GM12878 (cell line): Measurements from ENCODE around the gene FEM1B. TPM values are rescaled to one million over a fixed set of nuclear protein-coding genes. Genes with fewer than 3 reads are reported as not detected.

Source experiments
- ATAC-seq: fragments of 200-7000 bp; cut with Tn5 transposase; 3 replicates; pipeline ENCODE4 v1.9.1; 2020; ENCODE audit warnings: mild to moderate bottlenecking, moderate library complexity
- BruUV-seq: library from RNA; stranded (reverse); fragments of 400-500 nt; replicated peaks from 2 replicates; lab custom pipeline; 2021; lab: Mats Ljungman, UMichigan
- CTCF ChIA-PET: fragments of 300-600 bp; sonication (Branson Sonifier 250); formaldehyde crosslinking; extraction: SDS; loops from one replicate; lab custom pipeline; 2021; ENCODE audit warnings: inconsistent platforms; lab: Yijun Ruan, JAX
- POLR2A ChIA-PET: fragments of 350-600 bp; formaldehyde crosslinking; extraction: SDS; loops from one replicate; lab custom pipeline; 2021; ENCODE audit warnings: inconsistent platforms; lab: Charles Lee
- RAD21 ChIA-PET: fragments of 300-600 bp; sonication (Branson Sonifier 250); formaldehyde crosslinking; loops from one replicate; lab custom pipeline; 2023; ENCODE audit warnings: antibody characterized with exemption; ENCODE audit not compliant: unreplicated experiment; lab: Charles Lee
- SMC1A ChIA-PET: fragments of 300-600 bp; sonication (Branson Sonifier 250); formaldehyde crosslinking; loops from one replicate; lab custom pipeline; 2023; ENCODE audit not compliant: unreplicated experiment, uncharacterized antibody; lab: Charles Lee
- DNase-seq: peaks from one replicate; pipeline ENCODE4 v3.0.0-alpha.2; 2011; ENCODE audit warnings: low read depth, low spot score
- FAIRE-seq: peaks from 3 replicates; lab custom pipeline; 2011; peaks lifted over from hg19 to GRCh38; lab: Jason Lieb, UNC
- H2AFZ ChIP-seq: 2 replicates; pipeline ENCODE4 v1.6.0; 2011; ENCODE audit warnings: low read depth, low read length, control low read depth; ENCODE audit not compliant: control insufficient read depth
- H3K27ac ChIP-seq: 2 replicates; pipeline ENCODE4 v1.5.1; 2011; ENCODE audit warnings: control low read depth; ENCODE audit not compliant: control insufficient read depth, insufficient read depth
- H3K27me3 ChIP-seq, 2 experiments: replicated peaks in 1 of 2; 2 replicates each; pipeline versions ENCODE4 v1.6.0 to v1.6.1; 2011; ENCODE audit warnings: low read length in 1 of 2; ENCODE audit not compliant: control insufficient read depth in 2 of 2, insufficient read depth in 2 of 2
- H3K36me3 ChIP-seq, 2 experiments: 2 replicates each; pipeline ENCODE4 v1.5.1; 2011; ENCODE audit warnings: low read length in 1 of 2; ENCODE audit not compliant: control insufficient read depth in 2 of 2, insufficient read depth in 2 of 2
- H3K4me1 ChIP-seq: 2 replicates; pipeline ENCODE4 v1.6.1; 2011; ENCODE audit warnings: mild to moderate bottlenecking, low read length, moderate library complexity, mixed read lengths; ENCODE audit not compliant: control insufficient read depth, insufficient read depth
- H3K4me2 ChIP-seq: 2 replicates; pipeline ENCODE4 v1.6.0; 2011; ENCODE audit warnings: control low read depth; ENCODE audit not compliant: control insufficient read depth, insufficient read depth
- H3K4me3 ChIP-seq: fragments of 200-600 bp; sonication (generic); 2 replicates; pipeline ENCODE4 v1.5.1; 2016
- H3K79me2 ChIP-seq: 2 replicates; pipeline ENCODE4 v1.6.0; 2011; ENCODE audit warnings: low read length; ENCODE audit not compliant: control insufficient read depth, insufficient read depth
- H3K9ac ChIP-seq: 2 replicates; pipeline ENCODE4 v1.8.0; 2011; ENCODE audit warnings: low read length, control low read depth, mixed read lengths; ENCODE audit not compliant: control insufficient read depth, insufficient read depth
- H3K9me3 ChIP-seq: replicated peaks from 3 replicates; pipeline ENCODE4 v1.5.1; 2011; ENCODE audit warnings: mild to moderate bottlenecking, low read length; ENCODE audit not compliant: control insufficient read depth, insufficient read depth
- H4K20me1 ChIP-seq: 2 replicates; pipeline ENCODE4 v1.6.0; 2011; ENCODE audit not compliant: control insufficient read depth, insufficient read depth
- CREB1 ChIP-seq: IDR thresholded peaks from 2 replicates; pipeline ENCODE4 v1.6.1; 2012; ENCODE audit warnings: low read depth, mild to moderate bottlenecking, inconsistent platforms
- EGR1 ChIP-seq, 2 experiments: IDR thresholded peaks; 1 replicate in 1 of 2; 2 replicates in 1 of 2; pipeline ENCODE4 v1.6.1; 2011 to 2012; ENCODE audit warnings: low read depth in 2 of 2, low read length in 2 of 2, borderline replicate concordance in 1 of 2, mild to moderate bottlenecking in 1 of 2, moderate library complexity in 1 of 2
- GATAD2B ChIP-seq: fragments of 450-650 bp; conservative IDR thresholded peaks from 2 replicates; pipeline ENCODE4 v1.6.1; 2017; ENCODE audit warnings: low read depth, mild to moderate bottlenecking, moderate library complexity
- KAT2A ChIP-seq: conservative IDR thresholded peaks from 2 replicates; pipeline ENCODE4 v1.6.1; 2011; ENCODE audit warnings: low read depth, low read length; ENCODE audit not compliant: control insufficient read depth
- SIN3A ChIP-seq: IDR thresholded peaks from 2 replicates; pipeline ENCODE4 v1.6.1; 2012; ENCODE audit warnings: low read depth, low read length, improper control_type of control experiment
- SMAD1 ChIP-seq: fragments of 450-650 bp; IDR thresholded peaks from 2 replicates; pipeline ENCODE4 v1.6.1; 2018; ENCODE audit warnings: mild to moderate bottlenecking, low read depth; ENCODE audit not compliant: partially characterized antibody
- TBL1XR1 ChIP-seq: IDR thresholded peaks from 2 replicates; pipeline ENCODE4 v1.6.1; 2012; ENCODE audit warnings: low read depth, low read length, improper control_type of control experiment
- WRNIP1 ChIP-seq: IDR thresholded peaks from 2 replicates; pipeline ENCODE4 v1.6.1; 2011; ENCODE audit warnings: low read depth, low read length, improper control_type of control experiment, borderline replicate concordance
- ZNF274 ChIP-seq: IDR thresholded peaks from one replicate; pipeline ENCODE4 v1.8.0; 2011; ENCODE audit not compliant: insufficient read length, insufficient read depth
- WGBS: methylation state at CpG from one replicate; pipeline ENCODE4 v1.1.6; 2016; ENCODE audit warnings: low lambda C conversion rate; ENCODE audit not compliant: insufficient replicate concordance, insufficient coverage; ENCODE audit errors: missing lambda C conversion rate; 5-methylcytosine and 5-hydroxymethylcytosine counted together
- in situ Hi-C: fragments of 300-500 bp; cut with MboI; formaldehyde crosslinking; loops from 9 replicates; pipeline ENCODE4 v1.14.3; 2018; ENCODE audit warnings: mixed read lengths
- intact Hi-C: fragments of 100-400 bp; cut with micrococcal nuclease; formaldehyde crosslinking; loops from one replicate; pipeline ENCODE4 v1.14.2; 2022; ENCODE audit not compliant: unreplicated experiment
- polyA plus RNA-seq, 11 experiments: library from polyadenylated mRNA; depleted of rRNA in 4 of 11; unstranded in 6 of 11; stranded (reverse) in 5 of 11; fragments of >200 nt; fragmentation: Nextera tagmentation in 4 of 11; fragmentation: Illumina TruSeq in 1 of 11; extraction: Ambion mirVana in 4 of 11; extraction: Trizol in 1 of 11; gene quantifications; 1 replicate in 1 of 11; 2 replicates in 10 of 11; pipeline versions ENCODE4 v1.2.1 to v1.2.3, GENCODE V29; 2011 to 2016; ENCODE audit warnings: inconsistent platforms in 2 of 11, missing spikeins in 2 of 11, low read depth in 1 of 11
- total RNA-seq, 4 experiments: library from RNA; depleted of rRNA in 3 of 4; stranded (reverse); fragments of >200 nt in 3 of 4; fragmentation: Illumina TruSeq in 1 of 4; extraction: Trizol in 1 of 4; gene quantifications; 2 replicates each; pipeline versions ENCODE4 v1.2.1 to v1.2.3, GENCODE V29; 2013 to 2021
- TF ChIP-seq, protein P1 (sequence below): fragments of 450-650 bp; IDR thresholded peaks from 2 replicates; pipeline ENCODE4 v1.6.1; 2016; ENCODE audit warnings: mild to moderate bottlenecking
- TF ChIP-seq, protein P2 (sequence below): fragments of 450-650 bp; IDR thresholded peaks from 2 replicates; pipeline ENCODE4 v1.6.1; 2017; ENCODE audit warnings: mild to moderate bottlenecking, moderate library complexity
- TF ChIP-seq, protein P3 (sequence below): IDR thresholded peaks from 2 replicates; pipeline ENCODE4 v1.6.1; 2011; ENCODE audit warnings: low read depth, low read length, improper control_type of control experiment, borderline replicate concordance

FEM1B gene
- total and polyA plus RNA-seq, 10 of the 15 experiments (the other 5 are each of a cell fraction or from before 2014, with no cell fraction given), result 5.5 to 61.1 (median 18.2) TPM

DNA sequence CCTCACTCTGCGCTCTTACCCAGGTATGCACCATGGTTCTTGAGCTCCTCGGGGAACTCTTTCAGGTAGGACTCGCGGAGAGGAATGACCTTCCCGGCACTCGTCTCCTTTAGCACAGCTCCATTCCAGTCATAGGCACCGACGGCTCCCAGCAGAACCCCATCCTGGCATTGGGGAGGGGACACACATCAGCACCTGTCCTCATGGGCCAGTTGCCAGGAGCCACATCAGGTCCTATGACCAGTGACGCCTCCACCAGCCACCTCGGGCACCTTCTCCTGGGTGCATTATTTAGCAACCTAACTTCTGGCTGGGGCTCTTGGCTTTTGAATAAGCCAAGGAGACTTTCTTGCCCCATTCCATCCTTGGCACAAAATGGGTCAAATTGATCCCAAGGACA, 61.9 kb downstream of the FEM1B start:
- FAIRE-seq, result no peak
- ChIA-PET RAD21 (no interaction called here), POLR2A (no interaction called here), SMC1A (no interaction called here), CTCF (no interaction called here)
- H3K27ac ChIP-seq, result no peak overlapping the region
- intact Hi-C loops (no loop called here), in situ Hi-C loops (no loop called here)
- H3K27me3 ChIP-seq, result no peaks in the 10 kb centered on the region; a peak in 2 of 4 replicates
- H3K79me2 ChIP-seq, result no peaks in the 10 kb centered on the region
- no peak overlapping the region for H2AFZ ChIP-seq
- no peak overlapping the region for H3K4me2 ChIP-seq
- BruUV-seq, result no TSS peak
- H4K20me1 ChIP-seq, result no peaks in the 10 kb centered on the region; the same call in 1 of the 2 replicates
- no peak for DNase-seq
- no peak overlapping the region for H3K9ac ChIP-seq
- TF ChIP-seq KAT2A, result no peak
- no peak for TF ChIP-seq TBL1XR1
- no peak for TF ChIP-seq GATAD2B
- TF ChIP-seq EGR1 (IDR thresholded peaks at IDR 0.05; ENCODE audit: borderline replicate concordance in 1 of 2, low read depth in 2 of 2, low read length in 2 of 2), result no peak
- TF ChIP-seq, protein P1, sequence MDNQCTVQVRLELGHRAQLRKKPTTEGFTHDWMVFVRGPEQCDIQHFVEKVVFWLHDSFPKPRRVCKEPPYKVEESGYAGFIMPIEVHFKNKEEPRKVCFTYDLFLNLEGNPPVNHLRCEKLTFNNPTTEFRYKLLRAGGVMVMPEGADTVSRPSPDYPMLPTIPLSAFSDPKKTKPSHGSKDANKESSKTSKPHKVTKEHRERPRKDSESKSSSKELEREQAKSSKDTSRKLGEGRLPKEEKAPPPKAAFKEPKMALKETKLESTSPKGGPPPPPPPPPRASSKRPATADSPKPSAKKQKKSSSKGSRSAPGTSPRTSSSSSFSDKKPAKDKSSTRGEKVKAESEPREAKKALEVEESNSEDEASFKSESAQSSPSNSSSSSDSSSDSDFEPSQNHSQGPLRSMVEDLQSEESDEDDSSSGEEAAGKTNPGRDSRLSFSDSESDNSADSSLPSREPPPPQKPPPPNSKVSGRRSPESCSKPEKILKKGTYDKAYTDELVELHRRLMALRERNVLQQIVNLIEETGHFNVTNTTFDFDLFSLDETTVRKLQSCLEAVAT, result no peak
- TF ChIP-seq CREB1, result no peak
- TF ChIP-seq WRNIP1, result no peak
- TF ChIP-seq, protein P2, sequence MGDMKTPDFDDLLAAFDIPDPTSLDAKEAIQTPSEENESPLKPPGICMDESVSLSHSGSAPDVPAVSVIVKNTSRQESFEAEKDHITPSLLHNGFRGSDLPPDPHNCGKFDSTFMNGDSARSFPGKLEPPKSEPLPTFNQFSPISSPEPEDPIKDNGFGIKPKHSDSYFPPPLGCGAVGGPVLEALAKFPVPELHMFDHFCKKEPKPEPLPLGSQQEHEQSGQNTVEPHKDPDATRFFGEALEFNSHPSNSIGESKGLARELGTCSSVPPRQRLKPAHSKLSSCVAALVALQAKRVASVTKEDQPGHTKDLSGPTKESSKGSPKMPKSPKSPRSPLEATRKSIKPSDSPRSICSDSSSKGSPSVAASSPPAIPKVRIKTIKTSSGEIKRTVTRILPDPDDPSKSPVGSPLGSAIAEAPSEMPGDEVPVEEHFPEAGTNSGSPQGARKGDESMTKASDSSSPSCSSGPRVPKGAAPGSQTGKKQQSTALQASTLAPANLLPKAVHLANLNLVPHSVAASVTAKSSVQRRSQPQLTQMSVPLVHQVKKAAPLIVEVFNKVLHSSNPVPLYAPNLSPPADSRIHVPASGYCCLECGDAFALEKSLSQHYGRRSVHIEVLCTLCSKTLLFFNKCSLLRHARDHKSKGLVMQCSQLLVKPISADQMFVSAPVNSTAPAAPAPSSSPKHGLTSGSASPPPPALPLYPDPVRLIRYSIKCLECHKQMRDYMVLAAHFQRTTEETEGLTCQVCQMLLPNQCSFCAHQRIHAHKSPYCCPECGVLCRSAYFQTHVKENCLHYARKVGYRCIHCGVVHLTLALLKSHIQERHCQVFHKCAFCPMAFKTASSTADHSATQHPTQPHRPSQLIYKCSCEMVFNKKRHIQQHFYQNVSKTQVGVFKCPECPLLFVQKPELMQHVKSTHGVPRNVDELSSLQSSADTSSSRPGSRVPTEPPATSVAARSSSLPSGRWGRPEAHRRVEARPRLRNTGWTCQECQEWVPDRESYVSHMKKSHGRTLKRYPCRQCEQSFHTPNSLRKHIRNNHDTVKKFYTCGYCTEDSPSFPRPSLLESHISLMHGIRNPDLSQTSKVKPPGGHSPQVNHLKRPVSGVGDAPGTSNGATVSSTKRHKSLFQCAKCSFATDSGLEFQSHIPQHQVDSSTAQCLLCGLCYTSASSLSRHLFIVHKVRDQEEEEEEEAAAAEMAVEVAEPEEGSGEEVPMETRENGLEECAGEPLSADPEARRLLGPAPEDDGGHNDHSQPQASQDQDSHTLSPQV, result no peak
- TF ChIP-seq SIN3A, result no peak
- TF ChIP-seq ZNF274, result no peak
- no peak for TF ChIP-seq SMAD1
- TF ChIP-seq, protein P3, sequence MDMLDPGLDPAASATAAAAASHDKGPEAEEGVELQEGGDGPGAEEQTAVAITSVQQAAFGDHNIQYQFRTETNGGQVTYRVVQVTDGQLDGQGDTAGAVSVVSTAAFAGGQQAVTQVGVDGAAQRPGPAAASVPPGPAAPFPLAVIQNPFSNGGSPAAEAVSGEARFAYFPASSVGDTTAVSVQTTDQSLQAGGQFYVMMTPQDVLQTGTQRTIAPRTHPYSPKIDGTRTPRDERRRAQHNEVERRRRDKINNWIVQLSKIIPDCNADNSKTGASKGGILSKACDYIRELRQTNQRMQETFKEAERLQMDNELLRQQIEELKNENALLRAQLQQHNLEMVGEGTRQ, result no peak
- no peaks in the 10 kb centered on the region for H3K4me1 ChIP-seq
- H3K36me3 ChIP-seq, result no peaks in the 10 kb centered on the region
- ATAC-seq, result no peak
- no peak overlapping the region for H3K4me3 ChIP-seq
- 50% methylated on average over 10 of the region's 10 CpGs for WGBS
- no peaks in the 10 kb centered on the region for H3K9me3 ChIP-seq
